GM12864 (cell line): Measurements from ENCODE around the gene KAT2B.

ENCODE experiments used
- DNase-seq: peaks from one replicate; pipeline ENCODE4 v3.0.0-alpha.2; 2011; ENCODE audit warnings: low read depth
- H3K4me3 ChIP-seq: 2 replicates; pipeline ENCODE4 v1.5.1; 2011; ENCODE audit warnings: mild to moderate bottlenecking, low read depth, low read length, control low read depth
- CTCF ChIP-seq: IDR thresholded peaks from 2 replicates; pipeline ENCODE4 v1.5.1; 2011; ENCODE audit warnings: low read depth, mild to moderate bottlenecking, moderate library complexity, low read length, control low read depth, inconsistent platforms; ENCODE audit errors: missing control alignments

The KAT2B gene

GRCh38 chr3:20073683-20074082, 33.4 kb downstream of the KAT2B start:
- no peak overlapping the region for H3K4me3 ChIP-seq
- TF ChIP-seq CTCF = no peak
- no peak for DNase-seq

- no peak overlapping the region for H3K4me3 ChIP-seq
- TF ChIP-seq CTCF = no peak
- DNase-seq = no peak
Observed at GRCh38 chr3:20074226-20075063, 34.2 kb downstream of the KAT2B start.

GRCh38 chr3:20075197-20075596, 35.0 kb downstream of the KAT2B start:
- DNase-seq = no peak
- TF ChIP-seq CTCF = no peak

GRCh38 chr3:20076296-20076997, 36.2 kb downstream of the KAT2B start:
- no peak for DNase-seq
- TF ChIP-seq CTCF = no peak
- H3K4me3 ChIP-seq = no peak overlapping the region

More at GRCh38 chr3:20075197-20075596, 35.0 kb downstream of the KAT2B start:
- H3K4me3 ChIP-seq = no peak overlapping the region

- no peak overlapping the region for H3K4me3 ChIP-seq
- no peak for TF ChIP-seq CTCF
- DNase-seq = no peak
Observed at GRCh38 chr3:20077068-20077467, 36.8 kb downstream of the KAT2B start.

GRCh38 chr3:20078194-20078714, 38.0 kb downstream of the KAT2B start:
- TF ChIP-seq CTCF = no peak
- no peak overlapping the region for H3K4me3 ChIP-seq
- DNase-seq = no peak
